HG02623 (cell line): ENCODE data around the gene EXOC4.
"Not testable (repeated sequence)": the region's sequence is repeated elsewhere in the genome, so short reads cannot be mapped to it uniquely, and the experiment has no call there.

Source experiments
- ATAC-seq: cut with Tn5 transposase; IDR thresholded peaks from one replicate; pipeline ENCODE4 v1.9.1; 2021; ENCODE audit warnings: moderate library complexity; ENCODE audit not compliant: unreplicated experiment

The EXOC4 gene

GRCh38 chr7:133958822-133959221 is 705.9 kb downstream of the EXOC4 start:
- no peak for ATAC-seq

DNA sequence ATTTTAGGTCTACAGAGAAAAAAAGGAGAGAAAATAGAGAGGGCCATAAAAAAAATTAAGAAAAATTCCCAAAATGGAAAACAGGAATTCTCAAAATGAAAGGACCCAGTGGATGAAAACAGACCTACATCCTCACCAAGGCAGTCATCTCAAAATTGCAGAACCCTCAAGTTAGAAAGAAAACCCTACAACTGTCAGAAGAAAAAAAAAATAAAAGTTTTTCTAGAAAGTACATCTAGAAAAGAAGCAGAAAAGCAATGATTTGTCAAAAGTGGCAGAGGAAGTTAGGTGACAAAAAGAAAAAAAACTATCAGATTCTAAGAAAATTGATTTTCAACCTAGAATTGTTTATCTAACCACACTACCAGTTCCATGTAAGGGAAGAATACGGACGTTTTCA is 706.6 kb downstream of the EXOC4 start:
- no peak for ATAC-seq

GRCh38 chr7:133961724-133962123 is 708.8 kb downstream of the EXOC4 start:
- no peak for ATAC-seq

- ATAC-seq = no peak
Measured at GRCh38 chr7:133962646-133963045, 709.8 kb downstream of the EXOC4 start.

- no peak for ATAC-seq
Measured at GRCh38 chr7:133963629-133964028, 710.8 kb downstream of the EXOC4 start.

DNA sequence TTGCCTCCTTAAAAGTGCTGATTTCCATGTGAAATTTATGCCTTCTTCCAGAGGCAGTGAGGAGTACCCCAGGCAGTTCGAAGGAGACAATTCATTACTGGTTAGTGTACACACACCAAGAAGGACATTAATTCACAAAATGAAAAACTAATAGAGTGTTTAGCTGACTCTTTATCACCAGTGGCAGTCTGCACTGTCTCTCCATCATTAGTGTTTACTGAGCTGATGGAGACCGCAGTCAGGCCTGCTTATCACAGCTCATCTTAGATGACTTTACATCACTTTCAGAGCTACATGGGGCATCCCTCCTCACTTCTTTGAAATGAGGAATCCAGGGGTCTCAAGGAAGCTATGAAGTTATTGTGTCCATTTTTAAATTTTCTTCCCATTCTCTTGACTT is 718.7 kb downstream of the EXOC4 start:
- no peak for ATAC-seq

DNA sequence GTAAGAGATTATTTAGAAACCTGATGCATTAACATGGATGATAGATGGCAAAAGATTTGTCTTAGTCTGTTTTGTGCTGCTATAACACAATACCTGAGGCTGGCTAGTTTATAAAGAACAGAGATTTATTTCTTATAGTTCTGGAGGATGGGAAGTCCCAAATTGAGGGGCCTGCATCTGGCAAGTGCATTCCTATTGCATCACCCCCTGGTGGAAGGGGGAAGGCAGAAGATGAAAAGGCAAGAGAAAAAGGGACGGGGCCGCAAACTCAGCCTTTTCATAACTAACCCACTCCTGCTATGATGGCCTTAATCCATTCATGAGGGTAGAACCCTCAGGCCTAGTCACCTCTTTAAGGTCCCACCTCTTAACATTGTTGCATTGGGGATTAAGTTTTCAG is 720.8 kb downstream of the EXOC4 start:
- ATAC-seq = no peak

- no peak for ATAC-seq
Measured at GRCh38 chr7:133975130-133975529, 722.3 kb downstream of the EXOC4 start.

GRCh38 chr7:133976140-133976539 is 723.3 kb downstream of the EXOC4 start:
- no peak for ATAC-seq

GRCh38 chr7:133977409-133978274 is 724.8 kb downstream of the EXOC4 start:
- no peak for ATAC-seq

GRCh38 chr7:133978502-133979295 is 725.8 kb downstream of the EXOC4 start:
- no peak for ATAC-seq

- ATAC-seq = no peak
Measured at GRCh38 chr7:133980804-133981203, 727.9 kb downstream of the EXOC4 start.

DNA sequence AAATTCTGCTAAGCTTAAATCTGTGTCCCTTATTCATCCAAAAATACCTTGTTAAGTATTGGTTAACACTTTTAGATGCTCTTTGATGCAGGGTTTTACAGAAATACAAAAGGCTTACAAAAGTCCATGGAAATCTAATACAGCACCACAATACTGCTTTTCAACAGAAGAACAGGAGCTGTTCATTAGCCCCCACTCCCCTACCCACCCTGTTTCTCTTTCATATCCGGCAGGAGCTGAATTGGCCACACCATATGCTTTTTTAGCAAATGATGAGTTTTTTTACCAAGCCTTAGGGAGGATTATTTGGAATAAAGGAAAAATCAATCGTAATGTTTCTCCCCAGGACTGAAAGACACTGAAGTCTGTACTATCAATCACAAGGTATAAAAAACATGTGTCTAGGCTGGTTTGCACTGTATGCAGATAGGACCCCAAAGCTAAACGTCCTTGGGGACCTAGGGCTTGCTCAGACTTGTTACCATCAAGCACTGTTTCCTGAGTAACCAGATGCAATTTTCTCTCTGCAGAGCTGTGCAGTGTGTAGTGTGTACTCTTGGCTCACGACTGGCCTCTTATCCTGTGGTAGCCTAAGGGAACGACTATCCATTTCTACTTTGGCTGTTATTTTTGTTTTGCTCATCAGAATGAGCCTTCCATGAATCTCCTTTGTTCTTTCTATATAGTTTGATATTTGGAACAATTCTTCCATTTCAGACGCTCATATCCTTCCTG is 731.0 kb downstream of the EXOC4 start:
- ATAC-seq = no peak

GRCh38 chr7:133985300-133985699 is 732.4 kb downstream of the EXOC4 start:
- ATAC-seq = no peak

DNA sequence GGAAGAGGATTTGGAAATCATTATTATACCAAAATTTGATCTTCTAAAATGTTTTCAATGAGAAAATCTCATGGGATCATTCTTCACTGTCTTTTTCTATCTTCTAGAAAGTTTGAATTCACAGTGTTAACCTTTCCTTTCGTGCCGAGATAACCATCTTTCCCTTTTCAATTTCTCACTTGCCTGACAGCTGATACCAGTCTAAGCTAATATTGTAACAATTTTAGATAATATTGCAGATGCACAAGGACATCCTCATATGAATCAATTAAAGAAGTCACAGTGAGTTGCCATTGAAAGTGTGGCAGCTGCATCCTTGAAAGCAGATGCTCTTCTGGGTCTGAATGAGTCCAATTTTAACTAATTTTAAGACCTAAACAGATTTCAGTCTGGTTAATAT is 734.7 kb downstream of the EXOC4 start:
- no peak for ATAC-seq

DNA sequence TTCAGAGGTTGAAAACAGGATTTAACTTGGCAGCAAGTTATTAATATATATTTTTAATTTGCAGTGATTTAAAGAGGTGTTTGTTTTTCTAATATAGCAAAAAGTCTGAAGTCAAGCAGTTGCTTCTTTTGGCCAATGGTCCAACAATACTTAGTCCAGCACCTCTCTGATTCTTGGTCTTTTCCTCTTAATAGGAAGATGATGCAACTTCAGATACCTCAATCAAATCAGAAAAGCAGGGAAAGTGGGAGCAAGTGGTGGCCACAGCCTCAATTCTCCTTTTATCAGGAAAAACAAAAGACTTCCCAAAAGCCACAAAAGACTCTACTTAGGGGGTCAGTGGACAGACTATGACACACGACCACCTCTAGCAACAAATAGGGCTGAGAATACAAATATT is 740.7 kb downstream of the EXOC4 start:
- no peak for ATAC-seq

- ATAC-seq = not testable (repeated sequence)
Measured at GRCh38 chr7:133994100-133994499, 741.2 kb downstream of the EXOC4 start.

GRCh38 chr7:133997463-133997862 is 744.6 kb downstream of the EXOC4 start:
- no peak for ATAC-seq

- ATAC-seq = no peak
Measured at GRCh38 chr7:133999178-133999577, 746.3 kb downstream of the EXOC4 start.

GRCh38 chr7:134004829-134005505 is 752.1 kb downstream of the EXOC4 start:
- ATAC-seq = no peak
